ENCODE results near the gene FAM120B. TPM values are rescaled to one million over a fixed set of nuclear protein-coding genes. Genes with fewer than 3 reads are reported as not detected.

The FAM120B gene
- total RNA-seq, 2 donors from 2014 or later, result 25.1 to 28.5 TPM

- no peaks in the 10 kb centered on the region for H3K36me3 ChIP-seq
- TF ChIP-seq CTCF (IDR thresholded peaks at IDR 0.05), result no peak
- H3K9me3 ChIP-seq, result no peaks in the 10 kb centered on the region
- H3K27me3 ChIP-seq, result no peaks in the 10 kb centered on the region
- H3K9ac ChIP-seq (ENCODE audit: low read depth in 2 of 2, low read length in 2 of 2), result no peak overlapping the region
- peak overlapping the region; percentile 40 for H3K27ac ChIP-seq
- peaks cover 3% of the 10 kb centered on the region for H3K4me1 ChIP-seq
- no peak overlapping the region for H3K4me3 ChIP-seq
- intact Hi-C loops (cut with DNase I), result no loop called here
- no peak for DNase-seq
These were observed 36.6 kb upstream of the FAM120B start for GRCh38 chr6:170269846-170270541.

- H3K27me3 ChIP-seq, result no peaks in the 10 kb centered on the region
- H3K9me3 ChIP-seq, result no peaks in the 10 kb centered on the region
- DNase-seq, result no peak
- H3K27ac ChIP-seq, result no peak overlapping the region
- no peak for TF ChIP-seq CTCF (IDR thresholded peaks at IDR 0.05)
- no peaks in the 10 kb centered on the region for H3K36me3 ChIP-seq
- H3K4me1 ChIP-seq, result peaks cover 3% of the 10 kb centered on the region
- H3K9ac ChIP-seq (ENCODE audit: low read depth in 2 of 2, low read length in 2 of 2), result no peak overlapping the region
- intact Hi-C loops (cut with DNase I), result no loop called here
- no peak overlapping the region for H3K4me3 ChIP-seq
These were observed 35.5 kb upstream of the FAM120B start for GRCh38 chr6:170270984-170271593.

- Histone ChIP-seq H3K27ac (no peak overlapping the region), H3K4me1 (peaks cover 3% of the 10 kb centered on the region), H3K9ac (ENCODE audit: low read depth in 2 of 2, low read length in 2 of 2) (no peak overlapping the region), H3K27me3 (no peaks in the 10 kb centered on the region), H3K4me3 (no peak overlapping the region), H3K9me3 (no peaks in the 10 kb centered on the region), H3K36me3 (no peaks in the 10 kb centered on the region)
- no peak for TF ChIP-seq CTCF (IDR thresholded peaks at IDR 0.05)
- peak; percentile 56 for DNase-seq
- intact Hi-C loops (cut with DNase I), result no loop called here
These were observed 34.7 kb upstream of the FAM120B start for GRCh38 chr6:170271771-170272314.

GRCh38 chr6:170272341-170273065 lies 34.1 kb upstream of the FAM120B start:
- Histone ChIP-seq H3K9ac (ENCODE audit: low read depth in 2 of 2, low read length in 2 of 2) (no peak overlapping the region), H3K27ac (no peak overlapping the region), H3K36me3 (no peaks in the 10 kb centered on the region), H3K27me3 (no peaks in the 10 kb centered on the region), H3K4me1 (peaks cover 3% of the 10 kb centered on the region), H3K4me3 (no peak overlapping the region), H3K9me3 (no peaks in the 10 kb centered on the region)
- no peak for TF ChIP-seq CTCF (IDR thresholded peaks at IDR 0.05)
- intact Hi-C loops (cut with DNase I), result no loop called here
- DNase-seq, result no peak

- peaks cover 3% of the 10 kb centered on the region for H3K4me1 ChIP-seq
- no peaks in the 10 kb centered on the region for H3K36me3 ChIP-seq
- no peak overlapping the region for H3K9ac ChIP-seq (ENCODE audit: low read depth in 2 of 2, low read length in 2 of 2)
- H3K27ac ChIP-seq, result no peak overlapping the region
- H3K4me3 ChIP-seq, result no peak overlapping the region
- H3K9me3 ChIP-seq, result no peaks in the 10 kb centered on the region
- DNase-seq, result no peak
- intact Hi-C loops (cut with DNase I), result no loop called here
- TF ChIP-seq CTCF (IDR thresholded peaks at IDR 0.05), result no peak
- no peaks in the 10 kb centered on the region for H3K27me3 ChIP-seq
These were observed 33.4 kb upstream of the FAM120B start for GRCh38 chr6:170273191-170273590.
